Measurements from ENCODE around the gene LARGE1.

- TF ChIP-seq CTCF (IDR thresholded peaks at IDR 0.05; ENCODE audit: borderline replicate concordance, extremely low read depth, low read length, poor library complexity, severe bottlenecking) (no peak), EZH2 (IDR thresholded peaks at IDR 0.05; ENCODE audit: borderline replicate concordance, low read depth, low read length, severe bottlenecking) (no peak)
Measured at GRCh38 chr22:33467620-33468095, 452.6 kb downstream of the LARGE1 start.

Measured in DND-41 (cell line).